Adrenal gland (tissue), 12 donors: Measurements from ENCODE around the gene NUP210L. TPM values are rescaled to one million over a fixed set of nuclear protein-coding genes. Genes with fewer than 3 reads are reported as not detected.
A peak's percentile ranks its signal among the peaks of the same experiment; 100 is the strongest.
"Not testable (repeated sequence)": the region's sequence is repeated elsewhere in the genome, so short reads cannot be mapped to it uniquely, and the experiment has no call there.

ENCODE experiments used
- DNase-seq, 7 donors: peaks; one replicate each; pipeline ENCODE4 v3.0.0-alpha.2; 2019 to 2020
- H3K27ac ChIP-seq, 5 donors: fragments of 200-600 bp; sonication (generic) in 4 of 5; 1 replicate in 3 of 5; 2 replicates in 2 of 5; pipeline versions ENCODE4 v1.5.1 to v1.8.0; 2016 to 2020; ENCODE audit warnings: mild to moderate bottlenecking in 1 of 5
- H3K27me3 ChIP-seq: fragments of 200-600 bp; 2 replicates; pipeline ENCODE4 v1.8.0; 2021
- H3K36me3 ChIP-seq, 2 donors: fragments of 200-600 bp; replicated peaks in 1 of 2; 1 replicate in 1 of 2; 2 replicates in 1 of 2; pipeline versions ENCODE4 v1.5.1 to v1.8.0; 2018 to 2022
- H3K4me1 ChIP-seq, 2 donors: fragments of 200-600 bp; replicated peaks in 1 of 2; 1 replicate in 1 of 2; 2 replicates in 1 of 2; pipeline versions ENCODE4 v1.5.1 to v1.8.0; 2018 to 2021
- H3K4me3 ChIP-seq, 4 donors: fragments of 200-600 bp; sonication (generic) in 3 of 4; one replicate each; pipeline ENCODE4 v1.5.1; 2016 to 2018
- H3K9me3 ChIP-seq, 3 donors: fragments of 200-600 bp; sonication (generic) in 1 of 3; replicated peaks in 1 of 3; 1 replicate in 2 of 3; 2 replicates in 1 of 3; pipeline versions ENCODE4 v1.5.1 to v1.8.0; 2016 to 2021
- CTCF ChIP-seq, 6 experiments: fragments of 450-650 bp in 4 of 6; fragments of 200-600 bp in 2 of 6; sonication (generic) in 1 of 6; IDR thresholded peaks; 1 replicate in 5 of 6; 2 replicates in 1 of 6; pipeline versions ENCODE4 v1.5.1 to v1.8.0; 2016 to 2021; ENCODE audit warnings: antibody characterized with exemption in 6 of 6, mild to moderate bottlenecking in 2 of 6, moderate library complexity in 1 of 6
- POLR2A ChIP-seq, 2 donors: fragments of 450-650 bp; IDR thresholded peaks; one replicate each; pipeline ENCODE4 v1.6.1; 2017; ENCODE audit warnings: antibody characterized with exemption in 2 of 2, mild to moderate bottlenecking in 2 of 2, moderate library complexity in 1 of 2
- WGBS, 4 donors: extraction: QIAGEN DNeasy Blood & Tissue Kit in 2 of 4; methylation state at CpG; one replicate each; pipeline versions ENCODE4 v1.1.5 to v1.1.7; 2013 to 2017; 5-methylcytosine and 5-hydroxymethylcytosine counted together
- intact Hi-C, 2 donors: fragments of 100-400 bp; cut with DNase I; formaldehyde crosslinking; loops; one replicate each; pipeline versions ENCODE4 v1.14.1 to v1.15.0; 2022 to 2023
- polyA plus RNA-seq, 3 donors: library from polyadenylated mRNA; stranded (reverse); fragments of 200-250 nt in 2 of 3; fragments of 350-450 nt in 1 of 3; fragmentation: Illumina TruSeq in 1 of 3; extraction: RNeasy Lipid Tissue Mini Kit (QIAGEN cat#74804) in 1 of 3; gene quantifications; one replicate each; pipeline ENCODE4 v1.2.3, GENCODE V29; 2013 to 2014
- total RNA-seq, 9 donors: library from RNA; depleted of rRNA in 4 of 9; stranded (reverse); fragments of >200 nt in 4 of 9; fragments of 120-200 nt in 1 of 9; fragmentation: NEBNext Ultra II Directional in 1 of 9; extraction: Animal tissue kit (Norgen Biotek cat#: 25700) in 1 of 9; gene quantifications; one replicate each; pipeline versions ENCODE4 v1.1.0 to v1.2.4, GENCODE V29; 2013 to 2023
- donor health status: healthy with polysubstance abuse.
- donor health status: Bipolar disorder and iron deficiency.
- donor health status: DM: yes; HTN: yes; CAD: no.
- donor health status: DM: no; HTN: no; CAD: no.
- donor health status: DM: no; HTN: no; CAD: no.
- donor health status: DM: yes; HTN: yes; CAD: no.

The NUP210L gene
- total and polyA plus RNA-seq, 12 donors: 0.03 to 0.07 (median 0.06) TPM; not detected in 7

GRCh38 chr1:154062309-154062708 lies 92.6 kb downstream of the NUP210L start:
- Histone ChIP-seq H3K36me3 (no peaks in the 10 kb centered on the region), H3K9me3 (no peaks in the 10 kb centered on the region), H3K27me3 (no peaks in the 10 kb centered on the region), H3K4me3 (no peak overlapping the region), H3K4me1 (no peaks in the 10 kb centered on the region), H3K27ac (no peak overlapping the region)
- no peak for DNase-seq
- intact Hi-C loops: no loop called here
- WGBS, 4 donors: 73 to 100% (median 86%) methylated on average over 1 of the region's 1 CpG
- TF ChIP-seq CTCF (IDR thresholded peaks at IDR 0.05) (no peak), POLR2A (IDR thresholded peaks at IDR 0.05) (no peak)

DNA sequence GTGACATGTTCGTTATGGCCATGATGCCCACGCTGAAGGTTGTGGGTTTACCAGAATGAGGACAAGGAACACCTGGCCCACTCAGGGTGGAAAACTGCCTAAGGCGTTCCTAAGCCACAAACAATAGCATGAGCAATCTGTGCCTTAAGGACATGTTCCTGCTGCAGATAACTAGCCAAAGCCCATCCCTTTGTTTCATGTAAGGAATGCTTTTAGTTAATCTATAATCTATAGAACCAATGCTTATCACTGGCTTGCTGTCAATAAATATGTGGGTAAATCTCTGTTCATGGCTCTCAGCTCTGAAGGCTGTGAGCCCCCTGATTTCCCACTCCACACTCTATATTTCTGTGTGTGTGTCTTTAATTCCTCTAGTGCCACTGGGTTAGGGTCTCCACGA lies 107.4 kb downstream of the NUP210L start:
- H3K4me3 ChIP-seq, H3K9me3 ChIP-seq, H3K4me1 ChIP-seq, H3K27me3 ChIP-seq, DNase-seq, H3K36me3 ChIP-seq, H3K27ac ChIP-seq, intact Hi-C loops: not testable (repeated sequence)
- 35 to 96% (median 54%) methylated on average over 3 to 4 of the region's 4 CpGs for WGBS, 4 donors

GRCh38 chr1:154033697-154034096 lies 121.2 kb downstream of the NUP210L start:
- H3K4me1 ChIP-seq, H3K27me3 ChIP-seq, H3K4me3 ChIP-seq, H3K9me3 ChIP-seq, H3K27ac ChIP-seq, H3K36me3 ChIP-seq, intact Hi-C loops, DNase-seq: not testable (repeated sequence)
- 93 to 100% (median 95%) methylated on average over 1 of the region's 1 CpG for WGBS, 4 donors

GRCh38 chr1:154019940-154020339 lies 134.9 kb downstream of the NUP210L start:
- Histone ChIP-seq H3K9me3 (no peaks in the 10 kb centered on the region), H3K27ac (no peak overlapping the region), H3K4me3 (no peak overlapping the region), H3K36me3 (no peaks in the 10 kb centered on the region), H3K27me3 (no peaks in the 10 kb centered on the region), H3K4me1 (no peaks in the 10 kb centered on the region)
- DNase-seq: no peak
- no peak for TF ChIP-seq CTCF (IDR thresholded peaks at IDR 0.05)
- intact Hi-C loops: loop anchor here in 1 of 2 donors (10.0 kb wide), 1 partner anchor 125 kb away; no protein-coding TSS in a partner anchor
- 83 to 94% (median 89%) methylated on average over 1 of the region's 1 CpG for WGBS, 4 donors

GRCh38 chr1:154019269-154019668 lies 135.6 kb downstream of the NUP210L start:
- no peaks in the 10 kb centered on the region for H3K4me1 ChIP-seq
- H3K27ac ChIP-seq: no peak overlapping the region
- no peaks in the 10 kb centered on the region for H3K36me3 ChIP-seq
- no peak overlapping the region for H3K4me3 ChIP-seq
- H3K9me3 ChIP-seq: no peaks in the 10 kb centered on the region
- intact Hi-C loops: loop anchor here in 1 of 2 donors (10.0 kb wide), 1 partner anchor 126 kb away; no protein-coding TSS in a partner anchor
- 44 to 62% (median 56%) methylated on average over 4 of the region's 4 CpGs for WGBS, 4 donors
- no peak for DNase-seq
- no peak for TF ChIP-seq POLR2A (IDR thresholded peaks at IDR 0.05)
- H3K27me3 ChIP-seq: no peaks in the 10 kb centered on the region

GRCh38 chr1:154014154-154014907 lies 140.5 kb downstream of the NUP210L start:
- H3K9me3 ChIP-seq: no peaks in the 10 kb centered on the region
- H3K36me3 ChIP-seq: no peaks in the 10 kb centered on the region
- no peak overlapping the region for H3K4me3 ChIP-seq
- no peaks in the 10 kb centered on the region for H3K27me3 ChIP-seq
- intact Hi-C loops: loop anchor here in 1 of 2 donors (10.0 kb wide), 1 partner anchor 130 kb away; no protein-coding TSS in a partner anchor
- H3K4me1 ChIP-seq: no peaks in the 10 kb centered on the region
- WGBS, 4 donors: 39 to 56% (median 52%) methylated on average over 3 of the region's 3 CpGs
- TF ChIP-seq POLR2A (IDR thresholded peaks at IDR 0.05): no peak
- peak in 3 of 6 experiments; percentile 8 to 22 (median 16) for TF ChIP-seq CTCF (IDR thresholded peaks at IDR 0.05)
- H3K27ac ChIP-seq: no peak overlapping the region
- DNase-seq: peak in 4 of 7 donors; percentile 30 to 61 (median 43)

DNA sequence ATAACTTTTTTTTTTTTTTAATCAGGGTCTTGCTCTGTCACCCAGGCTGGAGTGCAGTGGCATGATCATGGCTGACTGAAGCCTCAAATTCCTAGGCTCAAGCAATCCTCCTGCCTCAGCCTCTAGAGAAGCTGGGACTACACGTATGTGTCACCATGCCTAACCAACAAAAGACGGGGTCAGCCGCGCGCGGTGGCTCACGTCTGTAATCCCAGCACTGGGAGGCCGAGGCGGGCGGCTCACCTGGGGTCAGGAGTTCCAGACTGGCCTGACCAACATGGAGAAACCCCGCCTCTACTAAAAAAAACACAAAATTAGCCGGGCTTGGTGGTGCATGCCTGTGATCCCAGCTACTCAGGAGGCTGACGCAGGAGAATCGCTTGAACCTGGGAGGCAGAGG lies 142.3 kb downstream of the NUP210L start:
- WGBS, 4 donors: 95 to 96% (median 95%) methylated on average over 9 to 14 of the region's 14 CpGs

More for the DNA sequence above, 142.3 kb downstream of the NUP210L start:
- not testable (repeated sequence) for H3K27me3 ChIP-seq, H3K27ac ChIP-seq, H3K4me1 ChIP-seq, H3K36me3 ChIP-seq, DNase-seq, H3K9me3 ChIP-seq, H3K4me3 ChIP-seq
- intact Hi-C loops: loop anchor here in 1 of 2 donors (10.0 kb wide), 1 partner anchor 132 kb away; no protein-coding TSS in a partner anchor
